Left lung (tissue), 10 donors: ENCODE results near the gene IL9. TPM values are rescaled to one million over a fixed set of nuclear protein-coding genes. Genes with fewer than 3 reads are reported as not detected.

Source experiments
- ATAC-seq: fragments of 200-7000 bp; cut with Tn5 transposase; one replicate; pipeline ENCODE4 v1.9.1; 2020; ENCODE audit warnings: moderate library complexity
- DNase-seq, 4 donors: peaks; one replicate each; pipeline ENCODE4 v3.0.0-alpha.2; 2013 to 2020
- H3K27ac ChIP-seq, 2 donors: fragments of 200-600 bp; sonication (generic) in 1 of 2; one replicate each; pipeline versions ENCODE4 v1.5.0 to v1.8.0; 2020 to 2021
- H3K27me3 ChIP-seq, 2 donors: fragments of 200-600 bp; sonication (generic) in 1 of 2; one replicate each; pipeline versions ENCODE4 v1.5.0 to v1.8.0; 2020 to 2021
- H3K36me3 ChIP-seq, 2 donors: fragments of 200-600 bp; sonication (generic) in 1 of 2; one replicate each; pipeline versions ENCODE4 v1.5.0 to v1.8.0; 2020 to 2021
- H3K4me1 ChIP-seq, 2 donors: fragments of 200-600 bp; one replicate each; pipeline ENCODE4 v1.8.0; 2021
- H3K4me3 ChIP-seq, 2 donors: fragments of 200-600 bp; sonication (generic) in 1 of 2; one replicate each; pipeline versions ENCODE4 v1.5.0 to v1.8.0; 2020 to 2021; ENCODE audit warnings: mild to moderate bottlenecking in 1 of 2
- H3K9me3 ChIP-seq, 2 donors: fragments of 200-600 bp; sonication (generic) in 1 of 2; one replicate each; pipeline versions ENCODE4 v1.5.0 to v1.8.0; 2020 to 2021
- CTCF ChIP-seq, 2 donors: fragments of 200-600 bp; sonication (generic) in 1 of 2; IDR thresholded peaks; one replicate each; pipeline versions ENCODE4 v1.5.0 to v1.8.0; 2021; ENCODE audit warnings: antibody characterized with exemption in 2 of 2
- intact Hi-C, 2 donors: fragments of 100-400 bp; cut with DNase I; formaldehyde crosslinking; loops; one replicate each; pipeline versions ENCODE4 v1.11.2 to v1.14.2; 2022
- polyA plus RNA-seq, 6 donors: library from polyadenylated mRNA; unstranded; fragments of 120-200 nt; gene quantifications; one replicate each; pipeline ENCODE4 v1.2.1, GENCODE V29; 2013; ENCODE audit not compliant: insufficient read length in 6 of 6
- total RNA-seq, 2 donors: library from RNA; stranded (reverse); fragmentation: NEBNext Ultra II Directional; extraction: Animal tissue kit (Norgen Biotek cat#: 25700); gene quantifications; one replicate each; pipeline ENCODE4 v1.2.1, GENCODE V29; 2021
- donor health status: DM: no; HTN: yes; CAD: no.
- donor health status: DM: no; HTN: no; CAD: no.

The IL9 gene
- total and polyA plus RNA-seq, 8 donors = not detected

GRCh38 chr5:135851186-135851914, 44.3 kb downstream of the IL9 start:
- H3K9me3 ChIP-seq = no peaks in the 10 kb centered on the region
- H3K4me3 ChIP-seq = no peak overlapping the region
- H3K27ac ChIP-seq = no peak overlapping the region
- no peaks in the 10 kb centered on the region for H3K36me3 ChIP-seq
- no peak for ATAC-seq
- DNase-seq = no peak
- TF ChIP-seq CTCF (IDR thresholded peaks at IDR 0.05) = no peak
- peaks cover 0 to 2% of the 10 kb centered on the region in 2 donors for H3K27me3 ChIP-seq
- intact Hi-C loops = no loop called here
- H3K4me1 ChIP-seq = no peaks in the 10 kb centered on the region

- DNase-seq (no peak), ATAC-seq (no peak)
- no peaks in the 10 kb centered on the region for H3K4me1 ChIP-seq
- no peak overlapping the region for H3K4me3 ChIP-seq
- H3K36me3 ChIP-seq = no peaks in the 10 kb centered on the region
- H3K27ac ChIP-seq = no peak overlapping the region
- no peaks in the 10 kb centered on the region for H3K27me3 ChIP-seq
- TF ChIP-seq CTCF (IDR thresholded peaks at IDR 0.05) = no peak
- intact Hi-C loops = no loop called here
- H3K9me3 ChIP-seq = no peaks in the 10 kb centered on the region
These were observed 45.0 kb downstream of the IL9 start for GRCh38 chr5:135850671-135851070.

- H3K36me3 ChIP-seq = no peaks in the 10 kb centered on the region
- ATAC-seq = no peak
- no peak overlapping the region for H3K27ac ChIP-seq
- no peak for TF ChIP-seq CTCF (IDR thresholded peaks at IDR 0.05)
- no peaks in the 10 kb centered on the region for H3K27me3 ChIP-seq
- intact Hi-C loops = no loop called here
- H3K9me3 ChIP-seq = no peaks in the 10 kb centered on the region
- no peak for DNase-seq
- no peaks in the 10 kb centered on the region for H3K4me1 ChIP-seq
- no peak overlapping the region for H3K4me3 ChIP-seq
These were observed 45.4 kb downstream of the IL9 start for GRCh38 chr5:135850231-135850630.

GRCh38 chr5:135847976-135848375, 47.7 kb downstream of the IL9 start:
- DNase-seq (no peak), ATAC-seq (no peak)
- H3K27me3 ChIP-seq = peaks cover 0 to 10% of the 10 kb centered on the region in 2 donors
- no peak overlapping the region for H3K4me3 ChIP-seq
- H3K9me3 ChIP-seq = no peaks in the 10 kb centered on the region
- H3K27ac ChIP-seq = no peak overlapping the region
- intact Hi-C loops = no loop called here
- no peaks in the 10 kb centered on the region for H3K4me1 ChIP-seq
- no peak for TF ChIP-seq CTCF (IDR thresholded peaks at IDR 0.05)
- H3K36me3 ChIP-seq = no peaks in the 10 kb centered on the region

GRCh38 chr5:135846311-135846710, 49.3 kb downstream of the IL9 start:
- no peak overlapping the region for H3K27ac ChIP-seq
- peaks cover 0 to 26% of the 10 kb centered on the region in 2 donors for H3K27me3 ChIP-seq
- H3K9me3 ChIP-seq = no peaks in the 10 kb centered on the region
- H3K4me1 ChIP-seq = no peaks in the 10 kb centered on the region
- no peak for DNase-seq
- H3K4me3 ChIP-seq = no peak overlapping the region
- no peak for TF ChIP-seq CTCF (IDR thresholded peaks at IDR 0.05)
- ATAC-seq = no peak
- intact Hi-C loops = no loop called here
- no peaks in the 10 kb centered on the region for H3K36me3 ChIP-seq
